ENCODE data around the gene LRMDA. TPM values are rescaled to one million over a fixed set of nuclear protein-coding genes. Genes with fewer than 3 reads are reported as not detected.

LRMDA gene
- total RNA-seq, 1 donor from 2014 or later: 2.1 TPM

DNA sequence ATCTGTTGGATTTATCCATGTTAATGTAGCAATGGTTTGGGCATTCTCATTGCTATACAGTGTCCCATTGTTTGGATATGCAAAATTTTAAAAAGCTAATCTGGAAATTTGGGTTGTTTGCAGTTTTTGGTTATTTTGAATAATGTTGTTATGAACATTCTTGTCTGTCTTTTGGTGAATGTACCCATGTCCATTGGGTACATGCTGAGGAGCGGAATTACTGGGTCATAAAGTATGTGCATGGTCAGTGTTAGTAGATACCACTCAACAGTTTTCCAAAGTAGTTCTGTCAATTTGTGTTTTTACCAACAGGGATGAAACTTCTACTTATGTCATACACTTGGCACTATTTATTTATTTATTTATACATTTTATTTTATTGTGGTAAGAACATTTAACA lies 153.9 kb downstream of the LRMDA start:
- TF ChIP-seq, protein P1, sequence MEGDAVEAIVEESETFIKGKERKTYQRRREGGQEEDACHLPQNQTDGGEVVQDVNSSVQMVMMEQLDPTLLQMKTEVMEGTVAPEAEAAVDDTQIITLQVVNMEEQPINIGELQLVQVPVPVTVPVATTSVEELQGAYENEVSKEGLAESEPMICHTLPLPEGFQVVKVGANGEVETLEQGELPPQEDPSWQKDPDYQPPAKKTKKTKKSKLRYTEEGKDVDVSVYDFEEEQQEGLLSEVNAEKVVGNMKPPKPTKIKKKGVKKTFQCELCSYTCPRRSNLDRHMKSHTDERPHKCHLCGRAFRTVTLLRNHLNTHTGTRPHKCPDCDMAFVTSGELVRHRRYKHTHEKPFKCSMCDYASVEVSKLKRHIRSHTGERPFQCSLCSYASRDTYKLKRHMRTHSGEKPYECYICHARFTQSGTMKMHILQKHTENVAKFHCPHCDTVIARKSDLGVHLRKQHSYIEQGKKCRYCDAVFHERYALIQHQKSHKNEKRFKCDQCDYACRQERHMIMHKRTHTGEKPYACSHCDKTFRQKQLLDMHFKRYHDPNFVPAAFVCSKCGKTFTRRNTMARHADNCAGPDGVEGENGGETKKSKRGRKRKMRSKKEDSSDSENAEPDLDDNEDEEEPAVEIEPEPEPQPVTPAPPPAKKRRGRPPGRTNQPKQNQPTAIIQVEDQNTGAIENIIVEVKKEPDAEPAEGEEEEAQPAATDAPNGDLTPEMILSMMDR (IDR thresholded peaks at IDR 0.05; ENCODE audit: partially characterized antibody, unreplicated experiment): no peak
- Mint-ChIP-seq H3K27me3 (ENCODE audit: unreplicated experiment) (no peaks in the 10 kb centered on the region), H3K9me3 (ENCODE audit: unreplicated experiment) (peaks cover 7% of the 10 kb centered on the region), H3K27ac (ENCODE audit: unreplicated experiment) (no peak overlapping the region), H3K4me3 (ENCODE audit: unreplicated experiment) (no peak overlapping the region), H3K36me3 (ENCODE audit: unreplicated experiment) (peaks cover 10% of the 10 kb centered on the region), H3K4me1 (ENCODE audit: low read depth, unreplicated experiment) (no peaks in the 10 kb centered on the region)
- DNase-seq: no peak

- Mint-ChIP-seq H3K36me3 (ENCODE audit: unreplicated experiment) (peaks cover 5% of the 10 kb centered on the region), H3K4me3 (ENCODE audit: unreplicated experiment) (no peak overlapping the region), H3K4me1 (ENCODE audit: low read depth, unreplicated experiment) (no peaks in the 10 kb centered on the region), H3K27ac (ENCODE audit: unreplicated experiment) (no peak overlapping the region), H3K27me3 (ENCODE audit: unreplicated experiment) (no peaks in the 10 kb centered on the region), H3K9me3 (ENCODE audit: unreplicated experiment) (peaks cover 3% of the 10 kb centered on the region)
- TF ChIP-seq, protein P1 (IDR thresholded peaks at IDR 0.05; ENCODE audit: partially characterized antibody, unreplicated experiment): no peak
- DNase-seq: no peak
Observed at GRCh38 chr10:75586814-75587213, 155.4 kb downstream of the LRMDA start.

DNA sequence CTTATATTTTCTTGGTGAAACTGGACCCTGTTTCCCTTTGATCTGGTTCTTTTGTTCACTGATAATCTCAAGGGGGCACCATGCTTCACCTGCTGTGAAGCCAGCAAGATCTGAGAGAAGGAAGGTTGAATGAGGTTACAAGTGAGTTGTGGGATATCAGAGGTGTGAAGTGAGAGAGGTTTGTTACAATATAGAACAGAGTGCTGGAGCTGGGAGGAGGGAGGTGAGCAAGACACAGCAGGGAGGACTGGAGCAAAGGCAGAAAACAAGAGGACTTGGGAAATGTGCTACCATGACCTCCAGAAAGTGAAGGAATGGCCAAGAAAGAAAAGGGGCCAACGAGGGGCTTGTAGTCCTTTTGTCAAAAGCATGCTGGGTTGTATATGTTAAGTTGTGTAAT lies 156.6 kb downstream of the LRMDA start:
- TF ChIP-seq, protein P1 (IDR thresholded peaks at IDR 0.05; ENCODE audit: partially characterized antibody, unreplicated experiment): no peak
- no peak for DNase-seq
- Mint-ChIP-seq H3K9me3 (ENCODE audit: unreplicated experiment) (peaks cover 3% of the 10 kb centered on the region), H3K4me3 (ENCODE audit: unreplicated experiment) (no peak overlapping the region), H3K4me1 (ENCODE audit: low read depth, unreplicated experiment) (no peaks in the 10 kb centered on the region), H3K27ac (ENCODE audit: unreplicated experiment) (no peak overlapping the region), H3K36me3 (ENCODE audit: unreplicated experiment) (no peaks in the 10 kb centered on the region), H3K27me3 (ENCODE audit: unreplicated experiment) (no peaks in the 10 kb centered on the region)

GRCh38 chr10:75589895-75590654 lies 158.7 kb downstream of the LRMDA start:
- DNase-seq: no peak
- TF ChIP-seq, protein P1 (IDR thresholded peaks at IDR 0.05; ENCODE audit: partially characterized antibody, unreplicated experiment): no peak
- no peak overlapping the region for H3K27ac Mint-ChIP-seq (ENCODE audit: unreplicated experiment)
- no peaks in the 10 kb centered on the region for H3K36me3 Mint-ChIP-seq (ENCODE audit: unreplicated experiment)
- peaks cover 2% of the 10 kb centered on the region for H3K27me3 Mint-ChIP-seq (ENCODE audit: unreplicated experiment)
- no peak overlapping the region for H3K4me3 Mint-ChIP-seq (ENCODE audit: unreplicated experiment)
- H3K4me1 Mint-ChIP-seq (ENCODE audit: low read depth, unreplicated experiment): no peaks in the 10 kb centered on the region
- no peaks in the 10 kb centered on the region for H3K9me3 Mint-ChIP-seq (ENCODE audit: unreplicated experiment)

DNA sequence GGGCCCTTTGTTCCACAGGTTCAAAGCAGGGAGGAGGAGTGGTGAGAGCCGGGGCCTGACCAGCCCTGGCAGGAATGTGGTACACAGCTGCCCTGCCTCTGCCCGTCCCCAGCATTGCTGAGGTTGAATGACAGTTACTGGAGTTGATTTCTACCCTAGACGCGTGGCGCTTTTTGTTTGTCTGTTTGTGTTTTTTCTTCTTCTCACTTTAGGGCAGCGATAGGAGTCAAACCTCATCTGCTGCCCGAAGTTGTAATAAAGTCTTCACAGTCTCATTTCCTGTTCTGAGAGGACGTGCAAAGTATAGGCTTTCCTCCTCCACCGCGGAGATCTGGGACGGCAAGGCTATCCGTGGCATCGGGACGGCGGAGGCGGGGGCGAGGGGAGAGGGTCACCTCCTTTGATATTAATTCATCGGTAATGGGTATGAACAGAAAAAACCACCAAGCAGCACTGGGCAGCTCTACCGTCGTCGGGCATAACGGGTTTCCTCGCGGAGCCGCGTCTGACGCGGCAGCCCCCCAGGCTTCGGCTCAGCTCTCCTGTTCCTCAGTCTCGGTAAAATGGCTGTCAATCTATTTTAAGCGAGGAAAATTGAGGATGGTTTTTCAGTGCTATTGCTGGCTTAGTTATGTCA lies 160.8 kb downstream of the LRMDA start:
- no peaks in the 10 kb centered on the region for H3K4me1 Mint-ChIP-seq (ENCODE audit: low read depth, unreplicated experiment)
- H3K27ac Mint-ChIP-seq (ENCODE audit: unreplicated experiment): no peak overlapping the region
- H3K36me3 Mint-ChIP-seq (ENCODE audit: unreplicated experiment): no peaks in the 10 kb centered on the region
- peaks cover 2% of the 10 kb centered on the region for H3K27me3 Mint-ChIP-seq (ENCODE audit: unreplicated experiment)
- no peaks in the 10 kb centered on the region for H3K9me3 Mint-ChIP-seq (ENCODE audit: unreplicated experiment)
- H3K4me3 Mint-ChIP-seq (ENCODE audit: unreplicated experiment): no peak overlapping the region
- DNase-seq: no peak
- TF ChIP-seq, protein P1 (IDR thresholded peaks at IDR 0.05; ENCODE audit: partially characterized antibody, unreplicated experiment): no peak
